ENCODE measurements around the gene AKAP6. TPM values are rescaled to one million over a fixed set of nuclear protein-coding genes. Genes with fewer than 3 reads are reported as not detected.

Gene AKAP6
- total RNA-seq, 1 experiment from 2014 or later, result 2.3 TPM

- DNase-seq (ENCODE audit: low spot score), result peak; percentile 39
- in situ Hi-C loops (cut with HindIII; ENCODE audit: low sequenced_read_pairs), result no loop called here
Observed at GRCh38 chr14:32330351-32331111, 1.4 kb downstream of the AKAP6 start.

- in situ Hi-C loops (cut with HindIII; ENCODE audit: low sequenced_read_pairs), result no loop called here
- peak; percentile 40 for DNase-seq (ENCODE audit: low spot score)
Observed at GRCh38 chr14:32331206-32331605, 2.1 kb downstream of the AKAP6 start.

DNA sequence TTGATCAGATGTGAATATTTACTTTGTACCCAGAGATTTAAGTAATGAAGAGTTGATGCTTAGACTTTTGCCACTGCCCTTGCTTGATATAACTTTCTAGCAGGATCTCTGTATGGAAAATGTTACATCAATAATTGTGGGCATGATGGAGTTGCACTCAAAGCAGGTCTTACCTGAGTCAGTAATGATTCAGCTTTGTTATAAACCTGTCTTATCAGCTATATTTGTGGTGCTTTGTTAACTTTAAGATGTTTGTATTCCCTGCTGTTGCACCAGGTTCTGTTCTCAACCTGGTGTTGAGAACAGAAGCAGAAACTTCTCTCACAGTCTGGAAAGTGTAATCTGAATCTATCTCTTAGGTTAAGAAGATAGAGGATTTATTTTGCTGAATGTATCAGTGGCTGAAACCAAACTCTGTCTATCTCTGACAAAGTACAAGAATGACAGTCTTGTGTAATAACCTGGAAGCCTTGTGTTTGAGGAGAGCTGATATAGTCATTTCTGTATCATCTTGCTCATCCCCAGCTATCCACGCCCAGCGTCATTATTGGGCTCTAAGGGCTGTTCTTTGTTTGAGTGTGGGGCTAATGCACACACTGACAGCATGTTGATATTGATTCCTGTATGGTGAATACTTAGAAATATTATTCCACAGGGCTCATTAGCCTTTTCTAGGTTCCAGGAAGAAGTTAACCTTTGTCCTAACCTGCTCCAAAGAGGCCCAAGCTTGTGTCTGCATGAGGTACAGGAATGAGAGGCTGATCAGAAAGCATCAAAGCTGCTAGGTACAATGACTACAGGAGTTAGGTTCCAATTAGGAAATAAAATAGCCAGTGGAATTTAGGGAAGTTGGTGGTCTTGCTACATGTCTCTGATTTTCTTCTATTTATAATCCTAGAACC is 3.6 kb downstream of the AKAP6 start:
- in situ Hi-C loops (cut with HindIII; ENCODE audit: low sequenced_read_pairs), result no loop called here

DNA sequence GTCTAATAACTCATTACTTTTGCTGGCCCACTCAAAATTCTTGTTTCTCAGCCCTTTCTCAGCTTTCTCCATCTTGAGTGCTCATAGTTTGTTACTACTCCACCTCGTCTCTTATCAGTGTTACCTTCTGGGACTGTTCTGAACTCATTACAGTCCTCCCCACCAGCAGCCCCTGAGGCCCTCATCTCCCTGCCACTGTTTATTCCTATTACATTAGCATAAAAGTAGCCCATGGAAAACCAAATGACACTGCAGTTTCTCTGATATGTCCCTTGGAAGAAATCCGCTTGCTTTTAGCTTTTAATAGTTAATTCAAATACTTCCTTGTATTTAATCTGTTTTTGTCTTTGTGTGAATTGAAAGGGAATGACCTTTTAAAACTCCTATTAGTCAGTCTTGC is 7.6 kb downstream of the AKAP6 start:
- in situ Hi-C loops (cut with HindIII; ENCODE audit: low sequenced_read_pairs), result no loop called here
- no peak for DNase-seq (ENCODE audit: low spot score)

More for the DNA sequence above, 3.6 kb downstream of the AKAP6 start:
- no peak for DNase-seq (ENCODE audit: low spot score)

DNA sequence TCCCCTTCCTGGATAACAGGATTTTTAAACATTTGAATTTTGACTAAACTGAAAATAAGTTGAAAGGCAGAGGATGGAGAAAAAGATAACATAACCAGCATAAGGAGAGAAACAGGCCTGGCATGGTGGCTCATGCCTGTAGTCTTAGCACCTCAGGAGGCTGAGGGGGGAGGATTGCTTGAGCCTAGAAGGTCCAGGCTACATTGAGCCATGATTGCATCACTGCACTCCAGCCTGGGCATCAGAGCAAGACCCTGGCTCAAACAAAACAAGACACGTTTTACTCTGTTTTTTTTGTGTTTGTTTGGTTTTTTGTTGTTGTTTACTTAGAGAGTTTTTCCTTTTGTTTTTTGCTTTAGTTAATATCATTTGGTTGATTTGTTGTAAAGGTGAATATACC is 8.7 kb downstream of the AKAP6 start:
- in situ Hi-C loops (cut with HindIII; ENCODE audit: low sequenced_read_pairs), result no loop called here
- DNase-seq (ENCODE audit: low spot score), result no peak

- no peak for DNase-seq (ENCODE audit: low spot score)
- in situ Hi-C loops (cut with HindIII; ENCODE audit: low sequenced_read_pairs), result no loop called here
Observed at GRCh38 chr14:32339188-32339587, 10.1 kb downstream of the AKAP6 start.

GRCh38 chr14:32341947-32342846 is 13.1 kb downstream of the AKAP6 start:
- in situ Hi-C loops (cut with HindIII; ENCODE audit: low sequenced_read_pairs), result no loop called here
- DNase-seq (ENCODE audit: low spot score), result no peak

DNA sequence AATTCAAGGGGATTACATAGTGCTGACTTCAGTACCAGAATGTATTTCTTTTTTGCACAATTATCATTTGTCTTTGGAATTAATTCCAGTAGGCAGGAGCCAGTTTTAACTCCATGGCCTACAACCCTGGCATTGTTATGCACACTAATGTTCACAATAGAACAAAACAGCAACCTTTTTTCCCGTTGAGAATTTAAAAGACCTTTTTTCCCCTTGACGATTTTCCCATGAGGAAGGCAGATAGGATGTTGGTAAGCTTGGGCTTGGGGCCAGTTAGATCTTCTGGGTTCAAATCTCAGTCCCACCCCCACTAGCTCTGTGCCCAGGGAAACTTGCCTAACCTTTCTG is 13.7 kb downstream of the AKAP6 start:
- no peak for DNase-seq (ENCODE audit: low spot score)
- in situ Hi-C loops (cut with HindIII; ENCODE audit: low sequenced_read_pairs), result no loop called here

DNA sequence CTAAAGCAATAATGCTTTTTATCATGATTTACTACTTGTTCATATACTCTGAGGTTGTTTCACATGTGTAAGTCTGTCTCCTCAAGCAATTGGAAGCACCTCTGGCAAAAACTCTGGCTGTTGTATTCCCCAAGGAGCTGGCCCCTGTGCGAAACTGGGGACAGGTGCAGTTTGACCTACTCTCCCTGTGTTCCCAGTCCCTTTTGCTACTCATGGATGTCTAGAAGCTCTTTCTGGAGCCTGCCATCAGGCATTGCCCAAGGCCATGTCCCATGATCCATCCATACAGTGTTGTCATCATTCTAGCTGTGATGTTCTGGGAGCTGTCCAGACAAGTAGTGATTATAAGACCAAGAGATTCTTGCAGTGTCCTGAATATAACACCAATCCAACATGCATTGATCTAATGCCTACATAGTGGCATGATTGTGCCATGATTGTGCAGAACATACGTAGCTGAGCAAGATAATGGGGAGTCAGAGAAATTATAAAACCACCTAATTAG is 14.9 kb downstream of the AKAP6 start:
- in situ Hi-C loops (cut with HindIII; ENCODE audit: low sequenced_read_pairs), result no loop called here
- no peak for DNase-seq (ENCODE audit: low spot score)

DNA sequence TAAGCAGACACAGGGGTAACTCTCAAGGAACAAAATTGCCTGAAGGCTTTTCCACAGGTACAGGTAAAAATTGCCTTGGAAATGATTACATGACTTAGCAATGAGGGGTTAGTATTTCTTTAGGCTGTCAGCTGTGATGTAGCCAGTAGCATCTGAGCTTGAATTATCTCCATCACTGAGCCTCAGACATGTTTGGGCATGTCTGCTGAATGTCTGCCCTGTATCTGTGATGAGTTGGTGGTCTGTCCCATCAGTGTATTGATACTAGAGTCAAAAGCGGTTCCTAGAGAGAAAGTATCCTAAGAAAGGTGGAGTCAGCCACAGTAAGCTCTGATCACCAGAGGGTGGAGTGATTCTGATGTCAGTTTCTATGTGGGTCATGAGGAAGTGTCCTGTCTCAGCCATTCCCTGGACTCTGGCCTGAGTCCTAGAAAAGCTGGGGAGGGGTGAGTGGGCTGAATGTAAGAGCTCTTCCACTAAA is 16.3 kb downstream of the AKAP6 start:
- in situ Hi-C loops (cut with HindIII; ENCODE audit: low sequenced_read_pairs), result no loop called here
- DNase-seq (ENCODE audit: low spot score), result no peak

DNA sequence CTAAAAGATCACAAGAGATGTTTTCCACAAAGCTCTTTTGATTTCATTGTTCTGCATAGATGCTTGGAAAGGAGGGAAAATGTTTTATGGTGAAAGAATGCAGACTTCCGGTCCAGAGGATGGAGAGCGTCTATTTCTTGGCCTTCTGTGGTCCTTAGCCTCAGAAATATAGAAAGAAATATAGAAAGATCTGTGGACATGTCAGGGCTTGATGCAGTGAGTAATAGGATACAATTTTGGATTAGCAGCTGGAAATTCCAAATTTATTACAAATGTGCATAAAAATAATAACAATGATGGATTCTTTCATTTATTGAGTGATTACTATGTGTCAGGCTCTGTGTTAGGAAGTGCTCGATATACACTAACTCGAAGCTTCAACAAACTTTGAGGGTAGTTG is 20.2 kb downstream of the AKAP6 start:
- in situ Hi-C loops (cut with HindIII; ENCODE audit: low sequenced_read_pairs), result no loop called here
- DNase-seq (ENCODE audit: low spot score), result no peak

DNA sequence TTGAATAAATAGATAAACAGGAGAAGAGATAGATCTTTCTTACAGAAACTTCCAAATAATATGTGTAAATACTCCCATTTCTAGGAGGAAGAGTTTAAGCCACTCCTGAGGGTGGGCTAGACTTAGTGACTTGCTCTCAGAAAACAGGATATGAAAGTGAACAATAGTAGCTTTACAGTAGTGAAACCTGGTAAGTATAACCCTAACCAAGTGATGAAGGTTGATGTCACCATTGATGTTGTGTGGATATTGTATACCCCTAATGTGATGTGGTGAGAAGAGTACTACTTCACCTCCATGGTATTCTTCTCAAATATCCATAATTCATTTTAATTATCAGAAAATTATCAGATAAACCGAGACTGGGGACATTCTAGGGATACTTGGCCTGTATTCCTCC is 20.9 kb downstream of the AKAP6 start:
- DNase-seq (ENCODE audit: low spot score), result no peak
- in situ Hi-C loops (cut with HindIII; ENCODE audit: low sequenced_read_pairs), result no loop called here

GRCh38 chr14:32352631-32353030 is 23.5 kb downstream of the AKAP6 start:
- no peak for DNase-seq (ENCODE audit: low spot score)
- in situ Hi-C loops (cut with HindIII; ENCODE audit: low sequenced_read_pairs), result no loop called here

GRCh38 chr14:32354716-32355115 is 25.6 kb downstream of the AKAP6 start:
- DNase-seq (ENCODE audit: low spot score), result peak; percentile 84
- in situ Hi-C loops (cut with HindIII; ENCODE audit: low sequenced_read_pairs), result no loop called here

GRCh38 chr14:32358781-32359180 is 29.7 kb downstream of the AKAP6 start:
- in situ Hi-C loops (cut with HindIII; ENCODE audit: low sequenced_read_pairs), result no loop called here

DNA sequence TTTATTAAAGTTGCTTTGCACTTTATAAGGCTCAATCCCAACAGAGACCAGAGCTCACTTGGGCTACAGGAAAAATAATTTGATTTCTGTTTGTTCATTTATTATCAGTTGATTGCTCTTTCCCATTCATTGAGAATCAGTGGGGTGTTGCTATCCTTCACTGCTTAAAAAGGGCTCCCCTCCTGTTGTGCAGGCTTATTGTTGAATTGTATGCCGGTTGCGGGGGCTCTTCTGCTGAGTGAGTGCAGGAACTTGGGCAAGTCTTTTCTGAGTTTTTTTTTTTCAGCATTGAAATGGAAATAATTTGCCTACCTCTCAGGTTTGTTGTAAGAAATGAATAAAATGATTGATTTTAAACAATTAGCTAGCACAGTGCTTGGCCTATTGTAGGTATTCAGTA is 32.6 kb downstream of the AKAP6 start:
- no peak for DNase-seq (ENCODE audit: low spot score)
- in situ Hi-C loops (cut with HindIII; ENCODE audit: low sequenced_read_pairs), result no loop called here

More at GRCh38 chr14:32358781-32359180, 29.7 kb downstream of the AKAP6 start:
- DNase-seq (ENCODE audit: low spot score), result no peak

- in situ Hi-C loops (cut with HindIII; ENCODE audit: low sequenced_read_pairs), result no loop called here
- no peak for DNase-seq (ENCODE audit: low spot score)
Observed at GRCh38 chr14:32363761-32364160, 34.7 kb downstream of the AKAP6 start.

DNA sequence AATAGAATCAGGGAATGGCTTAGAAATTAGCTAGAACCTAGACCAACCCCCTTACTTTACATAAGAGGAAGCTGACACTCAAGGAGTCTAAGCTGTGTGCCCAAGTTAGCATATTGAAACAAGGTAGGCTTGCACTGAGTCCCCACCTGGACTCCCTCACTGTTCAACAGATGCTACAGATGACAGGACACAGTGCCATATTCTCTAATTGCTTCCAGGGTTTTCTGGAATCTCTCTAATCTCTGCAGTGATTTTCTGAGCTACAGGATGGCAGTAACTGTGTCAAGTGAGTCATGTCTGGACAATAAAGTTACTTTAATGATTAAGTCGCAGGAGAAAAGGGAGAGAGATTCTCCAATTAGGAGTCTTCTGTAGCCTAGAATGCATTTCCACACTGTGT is 35.8 kb downstream of the AKAP6 start:
- in situ Hi-C loops (cut with HindIII; ENCODE audit: low sequenced_read_pairs), result no loop called here

DNA sequence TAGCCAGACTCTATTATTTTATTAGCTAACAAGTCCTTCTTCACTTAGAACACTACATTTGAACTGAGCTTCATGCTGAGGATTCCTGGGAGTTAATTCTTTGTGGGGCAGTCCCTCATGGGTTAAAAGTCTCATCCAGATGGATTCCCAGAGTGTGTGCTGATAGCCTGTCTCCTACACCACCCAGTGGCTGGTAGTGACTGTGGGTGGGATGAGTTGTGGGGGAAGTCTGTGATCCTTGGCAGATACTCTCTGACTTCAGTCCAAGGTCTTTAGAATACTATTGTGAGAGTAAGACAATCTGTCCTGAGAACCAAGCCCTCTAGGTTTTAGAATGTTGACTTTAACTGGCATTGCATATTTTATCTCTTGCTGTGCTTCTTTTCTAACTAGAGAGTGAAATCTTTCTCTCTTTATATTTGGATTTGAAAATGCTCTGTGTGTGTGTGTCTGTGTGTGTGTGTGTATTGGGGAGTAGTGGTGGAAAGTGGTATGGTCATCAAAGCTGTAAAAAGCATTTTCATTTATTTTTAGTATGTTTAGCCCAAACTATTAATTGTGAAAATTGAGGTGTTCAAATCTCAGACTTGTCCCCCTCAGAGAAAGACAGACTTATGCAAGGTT is 37.3 kb downstream of the AKAP6 start:
- peak; percentile 68 for DNase-seq (ENCODE audit: low spot score)
- in situ Hi-C loops (cut with HindIII; ENCODE audit: low sequenced_read_pairs), result no loop called here

More for the DNA sequence above, 35.8 kb downstream of the AKAP6 start:
- DNase-seq (ENCODE audit: low spot score), result no peak

Measured in G401 (cell line).